ENCODE measurements around the gene UBE3C. TPM values are rescaled to one million over a fixed set of nuclear protein-coding genes. Genes with fewer than 3 reads are reported as not detected.

The UBE3C gene
- total RNA-seq, 1 donor from 2014 or later: 56.9 TPM

DNA sequence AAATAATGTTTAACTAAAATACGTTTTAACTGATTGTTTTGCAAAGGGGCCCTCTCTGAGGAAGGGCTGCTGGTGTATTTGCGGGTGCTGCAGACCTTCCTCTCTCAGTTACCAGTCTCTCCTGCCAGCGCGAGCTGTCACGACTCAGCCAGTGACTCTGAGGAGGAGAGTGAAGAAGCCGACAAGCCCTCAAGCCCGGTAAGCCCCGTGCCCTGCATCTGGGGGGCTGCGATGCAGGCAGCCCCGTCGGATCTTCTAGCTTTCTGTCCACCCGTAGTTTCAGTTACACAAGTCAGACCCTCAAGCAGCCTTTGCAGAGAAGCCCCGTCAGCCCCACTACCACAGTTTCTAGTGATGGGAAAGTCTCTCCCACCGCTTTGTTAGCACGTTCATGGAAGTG, 45.1 kb downstream of the UBE3C start:
- no peak for TF ChIP-seq CTCF (IDR thresholded peaks at IDR 0.05)
- H3K9me3 ChIP-seq: no peaks in the 10 kb centered on the region
- H3K27ac ChIP-seq: no peak overlapping the region
- no peaks in the 10 kb centered on the region for H3K27me3 ChIP-seq
- ATAC-seq (no peak), DNase-seq (no peak)
- intact Hi-C loops (cut with DNase I): no loop called here
- H3K4me3 ChIP-seq: no peak overlapping the region
- peaks cover 98% of the 10 kb centered on the region for H3K36me3 ChIP-seq
- no peaks in the 10 kb centered on the region for H3K4me1 ChIP-seq

DNA sequence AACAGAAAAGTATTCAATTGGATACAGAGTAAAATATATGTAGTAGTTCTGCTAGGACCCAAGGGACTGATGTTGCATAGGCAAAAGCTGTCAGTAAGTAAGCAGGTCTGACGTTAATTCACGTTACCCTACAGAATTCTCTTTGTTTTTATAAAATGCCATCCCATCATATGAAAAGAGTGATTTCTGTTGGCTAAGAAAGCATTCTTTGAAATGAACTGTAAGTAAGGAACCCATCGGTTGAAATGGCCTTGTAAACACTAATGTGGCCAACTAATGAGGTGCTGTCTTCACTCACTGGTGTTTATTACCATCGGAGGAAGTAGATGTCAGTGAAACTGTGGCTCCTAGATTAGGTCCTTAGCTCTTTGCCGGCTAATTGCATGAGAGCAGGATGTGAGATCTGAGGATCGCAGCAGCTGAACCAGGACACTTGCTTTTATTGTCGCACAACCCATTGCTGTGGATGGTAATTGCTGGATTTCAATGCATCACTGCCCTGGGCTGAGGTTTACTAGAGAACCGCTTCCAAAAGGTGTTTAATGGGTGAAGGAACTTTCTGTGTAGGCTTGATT, 49.5 kb downstream of the UBE3C start:
- no peak for DNase-seq
- H3K27me3 ChIP-seq: no peaks in the 10 kb centered on the region
- H3K36me3 ChIP-seq: peaks cover 99% of the 10 kb centered on the region
- no peak overlapping the region for H3K4me3 ChIP-seq
- no peak for TF ChIP-seq CTCF (IDR thresholded peaks at IDR 0.05)
- intact Hi-C loops (cut with DNase I): no loop called here
- H3K27ac ChIP-seq: no peak overlapping the region
- H3K4me1 ChIP-seq: no peaks in the 10 kb centered on the region
- H3K9me3 ChIP-seq: no peaks in the 10 kb centered on the region
- no peak for ATAC-seq

GRCh38 chr7:157189405-157189804, 50.7 kb downstream of the UBE3C start:
- intact Hi-C loops (cut with DNase I): no loop called here
- Histone ChIP-seq H3K4me1 (no peaks in the 10 kb centered on the region), H3K36me3 (peaks cover 86% of the 10 kb centered on the region), H3K4me3 (no peak overlapping the region), H3K27ac (no peak overlapping the region), H3K27me3 (no peaks in the 10 kb centered on the region), H3K9me3 (no peaks in the 10 kb centered on the region)
- ATAC-seq: no peak
- no peak for TF ChIP-seq CTCF (IDR thresholded peaks at IDR 0.05)
- no peak for DNase-seq

DNA sequence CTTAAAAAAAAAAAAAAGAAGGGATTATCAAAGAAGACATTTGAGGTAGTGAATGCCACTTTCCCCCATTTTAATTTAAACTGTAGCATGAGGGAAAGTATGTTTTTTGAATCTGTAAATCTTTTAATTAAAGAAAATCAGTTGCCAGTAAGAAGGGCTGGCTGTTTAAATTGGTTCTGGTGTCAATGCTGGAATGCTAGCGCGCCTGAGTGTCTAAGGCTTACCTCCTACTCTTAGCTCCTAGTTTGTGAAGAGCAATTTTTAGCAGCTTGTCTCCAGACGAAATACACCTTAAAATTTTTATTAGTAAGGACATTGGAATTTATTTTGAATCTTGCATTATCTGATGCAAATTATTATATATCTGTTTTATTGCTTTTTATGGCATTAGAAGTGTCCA, 54.1 kb downstream of the UBE3C start:
- ATAC-seq (no peak), DNase-seq (no peak)
- Histone ChIP-seq H3K27ac (no peak overlapping the region), H3K4me1 (no peaks in the 10 kb centered on the region), H3K4me3 (no peak overlapping the region), H3K27me3 (no peaks in the 10 kb centered on the region), H3K9me3 (no peaks in the 10 kb centered on the region), H3K36me3 (peaks cover 80% of the 10 kb centered on the region)
- TF ChIP-seq CTCF (IDR thresholded peaks at IDR 0.05): no peak
- intact Hi-C loops (cut with DNase I): no loop called here

- no peak for TF ChIP-seq CTCF (IDR thresholded peaks at IDR 0.05)
- ATAC-seq (no peak), DNase-seq (no peak)
- no peaks in the 10 kb centered on the region for H3K4me1 ChIP-seq
- H3K4me3 ChIP-seq: no peak overlapping the region
- intact Hi-C loops (cut with DNase I): no loop called here
- H3K36me3 ChIP-seq: peaks cover 80% of the 10 kb centered on the region
- H3K9me3 ChIP-seq: no peaks in the 10 kb centered on the region
- no peaks in the 10 kb centered on the region for H3K27me3 ChIP-seq
- no peak overlapping the region for H3K27ac ChIP-seq
Measured at GRCh38 chr7:157193274-157193673, 54.5 kb downstream of the UBE3C start.

DNA sequence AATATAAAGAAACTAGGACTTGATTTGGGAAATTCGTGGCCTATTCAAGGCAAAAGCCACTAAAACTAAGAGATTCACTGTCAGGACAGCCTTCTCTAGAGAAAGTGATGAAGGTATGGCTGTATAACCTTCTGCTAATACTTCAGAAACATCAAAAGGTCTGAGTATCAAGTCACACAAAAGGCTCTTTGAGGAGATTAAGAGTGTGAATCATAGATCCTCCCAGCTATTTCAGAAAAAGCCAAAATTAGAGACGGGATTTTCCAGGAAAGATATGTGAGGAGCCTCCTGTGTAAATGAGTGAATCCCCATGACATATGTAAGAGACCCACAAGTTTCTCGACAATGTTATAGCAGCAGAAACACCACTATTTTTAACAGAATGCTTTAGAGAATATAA, 56.2 kb downstream of the UBE3C start:
- H3K4me1 ChIP-seq: no peaks in the 10 kb centered on the region
- ATAC-seq (no peak), DNase-seq (no peak)
- no peak overlapping the region for H3K4me3 ChIP-seq
- intact Hi-C loops (cut with DNase I): no loop called here
- H3K27ac ChIP-seq: no peak overlapping the region
- no peaks in the 10 kb centered on the region for H3K27me3 ChIP-seq
- H3K36me3 ChIP-seq: peaks cover 70% of the 10 kb centered on the region
- H3K9me3 ChIP-seq: no peaks in the 10 kb centered on the region
- TF ChIP-seq CTCF (IDR thresholded peaks at IDR 0.05): no peak

All from upper lobe of right lung (tissue), 1 donor.